Measurements from ENCODE around the gene C4orf50. TPM values are rescaled to one million over a fixed set of nuclear protein-coding genes. Genes with fewer than 3 reads are reported as not detected.
"Not testable (repeated sequence)": the region's sequence is repeated elsewhere in the genome, so short reads cannot be mapped to it uniquely, and the experiment has no call there.

C4orf50 gene
- total RNA-seq, 4 donors from 2014 or later, result not detected

DNA sequence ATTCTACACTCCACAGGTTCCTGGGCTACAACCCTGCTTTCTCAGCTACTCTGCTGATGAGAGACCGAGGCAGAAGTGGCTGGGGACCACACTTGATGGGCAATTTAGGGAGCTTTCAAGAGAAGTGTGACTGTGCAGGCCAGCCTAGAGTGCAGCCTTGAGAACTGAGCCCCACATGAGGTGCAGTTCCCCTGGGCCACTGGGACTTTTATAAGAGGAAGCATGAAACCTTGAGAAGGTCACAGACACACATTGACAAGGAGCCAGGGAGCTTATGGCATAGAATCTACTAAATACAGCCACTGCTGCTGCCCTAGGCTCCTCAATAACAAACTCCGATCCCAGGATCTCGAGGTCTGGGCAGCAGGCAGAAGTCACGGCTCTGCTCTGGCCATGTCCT is 13.1 kb downstream of the C4orf50 start:
- Histone ChIP-seq H3K27ac (no peak overlapping the region), H3K4me3 (no peak overlapping the region), H3K4me1 (no peaks in the 10 kb centered on the region), H3K27me3 (peaks cover 38% of the 10 kb centered on the region), H3K9me3 (no peaks in the 10 kb centered on the region), H3K36me3 (no peaks in the 10 kb centered on the region)
- peak in 1 of 2 donors; percentile 18 for DNase-seq (ENCODE audit: low spot score in 2 of 2)
- TF ChIP-seq, protein P1, sequence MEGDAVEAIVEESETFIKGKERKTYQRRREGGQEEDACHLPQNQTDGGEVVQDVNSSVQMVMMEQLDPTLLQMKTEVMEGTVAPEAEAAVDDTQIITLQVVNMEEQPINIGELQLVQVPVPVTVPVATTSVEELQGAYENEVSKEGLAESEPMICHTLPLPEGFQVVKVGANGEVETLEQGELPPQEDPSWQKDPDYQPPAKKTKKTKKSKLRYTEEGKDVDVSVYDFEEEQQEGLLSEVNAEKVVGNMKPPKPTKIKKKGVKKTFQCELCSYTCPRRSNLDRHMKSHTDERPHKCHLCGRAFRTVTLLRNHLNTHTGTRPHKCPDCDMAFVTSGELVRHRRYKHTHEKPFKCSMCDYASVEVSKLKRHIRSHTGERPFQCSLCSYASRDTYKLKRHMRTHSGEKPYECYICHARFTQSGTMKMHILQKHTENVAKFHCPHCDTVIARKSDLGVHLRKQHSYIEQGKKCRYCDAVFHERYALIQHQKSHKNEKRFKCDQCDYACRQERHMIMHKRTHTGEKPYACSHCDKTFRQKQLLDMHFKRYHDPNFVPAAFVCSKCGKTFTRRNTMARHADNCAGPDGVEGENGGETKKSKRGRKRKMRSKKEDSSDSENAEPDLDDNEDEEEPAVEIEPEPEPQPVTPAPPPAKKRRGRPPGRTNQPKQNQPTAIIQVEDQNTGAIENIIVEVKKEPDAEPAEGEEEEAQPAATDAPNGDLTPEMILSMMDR (IDR thresholded peaks at IDR 0.05), result no peak
- TF ChIP-seq EP300 (IDR thresholded peaks at IDR 0.05) (no peak), POLR2AphosphoS5 (IDR thresholded peaks at IDR 0.05) (no peak), POLR2A (IDR thresholded peaks at IDR 0.05) (no peak)
- 78% methylated on average over 4 of the region's 4 CpGs for WGBS

DNA sequence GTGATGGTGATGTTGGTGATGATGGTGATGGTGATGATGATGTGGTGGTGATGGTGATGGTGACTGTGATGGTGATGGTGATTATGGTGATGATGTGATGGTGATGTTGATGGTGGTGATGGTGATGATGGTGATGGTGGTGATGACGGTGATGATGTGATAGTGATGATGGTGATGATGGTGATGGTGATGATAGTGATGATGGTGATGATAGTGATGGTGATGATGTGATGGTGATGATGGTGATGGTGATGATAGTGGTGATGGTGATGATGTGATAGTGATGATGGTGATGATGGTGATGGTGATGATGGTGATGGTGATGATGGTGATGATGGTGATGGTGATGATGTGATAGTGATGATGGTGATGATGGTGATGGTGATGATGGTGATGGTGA is 14.7 kb downstream of the C4orf50 start:
- peaks cover 39% of the 10 kb centered on the region for H3K27me3 ChIP-seq
- not testable (repeated sequence) for H3K36me3 ChIP-seq; H3K9me3 ChIP-seq; H3K4me3 ChIP-seq; H3K27ac ChIP-seq; DNase-seq (ENCODE audit: low spot score in 2 of 2); H3K4me1 ChIP-seq
- 77% methylated on average over 1 of the region's 1 CpG for WGBS

DNA sequence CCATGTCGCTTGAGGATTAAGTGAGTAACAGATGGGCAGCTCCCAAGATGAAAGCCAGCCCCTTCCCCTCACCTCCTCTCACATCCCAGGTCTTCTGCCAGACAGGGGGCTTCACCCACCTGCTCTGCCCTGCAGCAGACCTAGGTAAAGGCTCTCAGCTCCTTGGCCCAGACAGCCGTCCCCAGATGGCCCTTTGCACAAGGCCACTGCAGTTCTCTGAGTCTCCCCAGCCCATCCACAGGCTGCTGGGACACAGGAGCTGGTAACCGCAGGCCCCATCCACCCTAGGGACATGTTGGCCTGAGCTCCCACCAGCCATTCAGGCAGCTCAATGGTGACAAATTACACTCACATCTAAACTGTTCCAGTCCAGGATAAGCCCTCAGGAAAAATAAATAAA is 15.3 kb downstream of the C4orf50 start:
- Histone ChIP-seq H3K27me3 (peaks cover 34% of the 10 kb centered on the region), H3K4me3 (no peak overlapping the region), H3K36me3 (no peaks in the 10 kb centered on the region)

DNA sequence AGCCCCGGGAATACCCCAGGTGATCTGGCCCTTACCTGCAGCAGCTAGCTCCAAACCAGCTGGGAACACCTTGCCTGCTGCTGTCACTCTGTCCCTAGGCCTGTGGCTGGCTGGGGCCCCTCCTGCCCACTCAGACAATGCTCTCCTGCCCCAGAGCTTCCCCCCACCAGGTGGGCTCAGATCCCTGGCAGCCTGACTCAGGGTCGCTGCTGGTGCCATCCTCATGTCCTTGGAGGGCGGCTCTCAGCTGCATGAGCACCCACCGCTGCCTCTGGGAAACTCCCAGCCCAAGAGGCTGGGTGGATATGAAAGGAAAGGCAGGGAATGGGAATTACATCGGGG is 15.8 kb downstream of the C4orf50 start:
- Histone ChIP-seq H3K4me3 (no peak overlapping the region), H3K27me3 (peaks cover 29% of the 10 kb centered on the region), H3K36me3 (no peaks in the 10 kb centered on the region), H3K9me3 (no peaks in the 10 kb centered on the region), H3K4me1 (no peaks in the 10 kb centered on the region), H3K27ac (no peak overlapping the region)
- peak; percentile 39 to 70 for DNase-seq (ENCODE audit: low spot score in 2 of 2)
- WGBS, result no CpG with 5 or more reads among the region's 5 CpGs
- TF ChIP-seq POLR2AphosphoS5 (IDR thresholded peaks at IDR 0.05) (no peak), POLR2A (IDR thresholded peaks at IDR 0.05) (no peak), EP300 (IDR thresholded peaks at IDR 0.05) (no peak)
- TF ChIP-seq, protein P1 (IDR thresholded peaks at IDR 0.05), result no peak

More for the DNA sequence above, 15.3 kb downstream of the C4orf50 start:
- H3K9me3 ChIP-seq, result no peaks in the 10 kb centered on the region
- no peaks in the 10 kb centered on the region for H3K4me1 ChIP-seq
- whole genome bisulfite sequencing, result 50% methylated on average over 1 of the region's 3 CpGs
- H3K27ac ChIP-seq, result no peak overlapping the region
- TF ChIP-seq, protein P1 (IDR thresholded peaks at IDR 0.05), result no peak
- no peak for TF ChIP-seq EP300 (IDR thresholded peaks at IDR 0.05)
- TF ChIP-seq POLR2A (IDR thresholded peaks at IDR 0.05), result no peak
- no peak for TF ChIP-seq POLR2AphosphoS5 (IDR thresholded peaks at IDR 0.05)
- peak in 1 of 2 donors; percentile 53 for DNase-seq (ENCODE audit: low spot score in 2 of 2)

DNA sequence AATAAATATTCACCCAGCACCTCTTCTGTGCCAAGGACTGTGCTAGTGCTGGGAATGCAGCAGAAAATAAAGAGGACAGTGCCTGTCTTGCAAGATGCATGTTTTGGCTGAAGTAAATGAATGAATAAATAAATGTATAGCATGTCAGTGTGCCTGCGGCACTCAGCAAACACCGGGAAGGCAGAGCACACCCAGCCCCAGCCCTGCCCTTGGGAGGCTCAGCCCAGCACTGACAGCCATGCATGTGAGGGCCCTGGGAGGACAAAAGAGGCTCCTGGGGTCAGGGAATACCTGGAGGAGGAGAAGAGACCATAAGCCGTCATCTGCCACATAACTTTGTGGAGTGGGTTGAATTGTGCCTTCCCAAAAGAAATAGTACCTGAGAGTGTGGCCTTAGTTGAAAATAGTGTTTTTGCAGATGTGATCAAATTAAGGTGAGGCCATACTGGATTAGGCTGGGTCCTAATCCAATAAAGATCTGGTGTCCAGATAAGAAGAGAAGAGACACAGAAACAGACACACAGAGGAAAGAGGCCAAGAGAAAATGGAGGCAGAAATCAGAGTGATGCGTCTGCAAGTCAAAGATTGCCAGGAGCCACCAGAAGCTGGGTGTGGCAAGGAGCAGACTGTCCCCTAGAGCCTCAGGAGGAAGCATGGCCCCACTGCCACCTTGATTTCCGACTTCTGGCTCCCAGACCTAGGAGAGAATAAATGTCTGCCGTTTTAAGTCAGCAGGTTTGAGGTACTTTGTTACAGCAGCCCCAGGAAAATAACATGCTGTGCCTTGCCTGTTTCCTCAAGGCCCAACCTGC is 16.3 kb downstream of the C4orf50 start:
- Histone ChIP-seq H3K27me3 (peaks cover 23% of the 10 kb centered on the region), H3K4me3 (no peak overlapping the region), H3K36me3 (no peaks in the 10 kb centered on the region), H3K27ac (no peak overlapping the region), H3K9me3 (no peaks in the 10 kb centered on the region), H3K4me1 (no peaks in the 10 kb centered on the region)
- peak; percentile 19 to 57 for DNase-seq (ENCODE audit: low spot score in 2 of 2)
- 56% methylated on average over 6 of the region's 6 CpGs for WGBS
- no peak for TF ChIP-seq POLR2AphosphoS5 (IDR thresholded peaks at IDR 0.05)

DNA sequence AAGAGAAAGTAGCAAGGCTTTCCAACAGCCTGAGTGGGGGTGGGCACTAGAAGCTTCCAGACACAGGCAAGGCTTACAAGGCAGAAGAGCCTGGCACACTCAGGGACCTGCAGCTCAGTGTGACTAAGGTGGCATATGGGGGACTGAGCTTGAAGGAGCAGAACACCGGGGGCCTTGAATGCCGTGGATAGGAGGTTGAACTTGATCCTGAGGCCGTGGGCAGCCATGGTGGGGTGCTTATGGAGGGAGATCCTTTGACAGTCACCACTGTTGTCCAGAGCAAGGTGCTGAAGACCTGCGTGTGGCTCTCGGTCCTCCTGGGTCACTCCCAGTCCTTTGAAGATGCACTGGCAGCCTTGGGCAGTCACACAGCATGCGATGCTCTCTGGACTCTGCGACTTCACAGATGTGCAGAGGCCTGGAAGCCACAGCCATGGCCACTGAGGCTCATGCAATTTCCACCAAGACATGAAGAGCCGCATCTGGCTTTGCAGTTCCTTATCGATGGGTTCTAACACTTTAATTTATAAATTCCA is 18.3 kb downstream of the C4orf50 start:
- peaks cover 22% of the 10 kb centered on the region for H3K27me3 ChIP-seq
- H3K9me3 ChIP-seq, result no peaks in the 10 kb centered on the region
- no peaks in the 10 kb centered on the region for H3K36me3 ChIP-seq
- 89% methylated on average over 9 of the region's 9 CpGs for WGBS
- no peak overlapping the region for H3K27ac ChIP-seq
- H3K4me1 ChIP-seq, result no peaks in the 10 kb centered on the region
- no peak overlapping the region for H3K4me3 ChIP-seq
- no peak for TF ChIP-seq EP300 (IDR thresholded peaks at IDR 0.05)
- TF ChIP-seq, protein P1 (IDR thresholded peaks at IDR 0.05), result no peak
- TF ChIP-seq POLR2AphosphoS5 (IDR thresholded peaks at IDR 0.05), result no peak
- DNase-seq (ENCODE audit: low spot score in 2 of 2), result peak; percentile 26 to 59

Measured in suprapubic skin (tissue), 4 donors.